ENCODE results near the gene TEN1.

Gene TEN1

DNA sequence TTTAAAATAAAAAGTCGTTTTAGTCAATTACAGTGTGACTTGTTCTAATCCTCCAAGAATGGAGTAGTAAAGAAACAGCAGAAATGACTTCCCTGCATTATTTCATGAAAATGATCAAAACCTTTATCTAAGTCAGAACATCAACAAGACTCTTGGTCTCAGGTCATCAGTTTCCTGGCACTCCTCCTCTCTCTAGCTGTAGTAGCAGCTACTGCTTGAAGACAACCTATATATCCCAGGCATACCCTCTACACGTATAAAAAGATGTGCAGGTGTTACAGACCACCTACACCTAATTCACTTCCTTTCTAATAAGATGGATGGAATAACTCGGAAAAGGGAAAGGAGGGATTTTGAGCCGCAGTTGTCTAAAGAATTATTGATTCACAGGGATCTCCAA lies 36.6 kb upstream of the TEN1 start:
- TF ChIP-seq, protein P1, sequence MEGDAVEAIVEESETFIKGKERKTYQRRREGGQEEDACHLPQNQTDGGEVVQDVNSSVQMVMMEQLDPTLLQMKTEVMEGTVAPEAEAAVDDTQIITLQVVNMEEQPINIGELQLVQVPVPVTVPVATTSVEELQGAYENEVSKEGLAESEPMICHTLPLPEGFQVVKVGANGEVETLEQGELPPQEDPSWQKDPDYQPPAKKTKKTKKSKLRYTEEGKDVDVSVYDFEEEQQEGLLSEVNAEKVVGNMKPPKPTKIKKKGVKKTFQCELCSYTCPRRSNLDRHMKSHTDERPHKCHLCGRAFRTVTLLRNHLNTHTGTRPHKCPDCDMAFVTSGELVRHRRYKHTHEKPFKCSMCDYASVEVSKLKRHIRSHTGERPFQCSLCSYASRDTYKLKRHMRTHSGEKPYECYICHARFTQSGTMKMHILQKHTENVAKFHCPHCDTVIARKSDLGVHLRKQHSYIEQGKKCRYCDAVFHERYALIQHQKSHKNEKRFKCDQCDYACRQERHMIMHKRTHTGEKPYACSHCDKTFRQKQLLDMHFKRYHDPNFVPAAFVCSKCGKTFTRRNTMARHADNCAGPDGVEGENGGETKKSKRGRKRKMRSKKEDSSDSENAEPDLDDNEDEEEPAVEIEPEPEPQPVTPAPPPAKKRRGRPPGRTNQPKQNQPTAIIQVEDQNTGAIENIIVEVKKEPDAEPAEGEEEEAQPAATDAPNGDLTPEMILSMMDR (IDR thresholded peaks at IDR 0.05; ENCODE audit: extremely low read depth, missing control alignments), result no peak
- DNase-seq (ENCODE audit: low spot score), result no peak

DNA sequence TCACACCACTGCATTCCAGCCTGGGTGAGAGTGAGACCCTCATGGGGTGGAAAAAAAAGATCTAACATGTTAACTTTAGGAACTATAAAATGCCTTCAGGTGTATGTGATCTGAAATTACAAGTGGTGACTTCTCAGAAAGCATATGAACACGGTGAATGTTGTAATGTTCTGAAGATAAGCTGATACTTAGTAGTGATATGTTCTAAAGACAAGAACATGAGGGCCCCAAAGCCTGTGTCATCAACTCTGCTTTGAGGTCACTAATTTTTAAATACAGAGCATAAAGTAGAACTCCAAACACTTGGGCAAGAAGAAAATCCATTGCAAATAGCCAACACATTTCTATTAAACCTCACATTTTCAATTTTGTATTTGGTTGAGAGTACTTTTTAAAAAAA lies 35.5 kb upstream of the TEN1 start:
- DNase-seq (ENCODE audit: low spot score), result no peak
- TF ChIP-seq, protein P1 (IDR thresholded peaks at IDR 0.05; ENCODE audit: extremely low read depth, missing control alignments), result no peak

DNA sequence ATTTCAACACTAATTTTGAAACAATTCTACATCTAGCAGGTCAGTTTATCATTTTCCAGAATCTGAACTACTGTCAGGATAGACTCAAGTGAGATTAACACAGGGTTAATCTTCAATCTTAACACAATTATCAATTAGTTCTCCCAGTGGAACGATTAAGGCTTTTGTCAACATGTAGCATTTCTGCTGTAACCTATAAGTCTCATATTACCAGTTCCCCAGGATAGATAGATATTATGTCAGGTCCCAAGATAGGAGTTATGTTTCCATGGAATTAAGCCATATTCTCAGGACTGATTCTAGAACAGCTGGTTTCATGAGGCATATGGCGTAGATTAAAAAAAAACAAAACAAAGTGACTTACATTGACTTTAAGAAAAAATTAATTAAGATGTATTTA lies 33.8 kb upstream of the TEN1 start:
- DNase-seq (ENCODE audit: low spot score), result no peak
- TF ChIP-seq, protein P1 (IDR thresholded peaks at IDR 0.05; ENCODE audit: extremely low read depth, missing control alignments), result no peak

DNA sequence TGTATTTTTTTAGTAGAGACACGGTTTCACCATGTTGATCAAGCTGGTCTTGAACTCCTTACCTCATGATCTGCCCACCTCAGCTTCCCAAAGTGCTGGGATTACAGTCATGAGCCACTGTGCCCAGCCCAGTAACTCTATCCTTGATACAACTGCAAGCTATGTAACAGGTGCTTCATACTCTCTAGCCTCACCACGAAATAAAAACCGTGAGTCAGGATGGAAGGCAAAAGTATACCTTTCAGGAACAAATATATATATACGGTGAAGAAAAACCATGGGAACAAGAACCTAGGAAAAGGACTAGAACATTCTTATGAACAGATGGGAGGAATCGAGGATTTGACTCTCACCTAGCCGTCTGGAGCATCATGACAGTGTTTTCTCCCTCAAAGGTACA lies 28.6 kb upstream of the TEN1 start:
- TF ChIP-seq, protein P1 (IDR thresholded peaks at IDR 0.05; ENCODE audit: extremely low read depth, missing control alignments), result no peak
- no peak for DNase-seq (ENCODE audit: low spot score)

DNA sequence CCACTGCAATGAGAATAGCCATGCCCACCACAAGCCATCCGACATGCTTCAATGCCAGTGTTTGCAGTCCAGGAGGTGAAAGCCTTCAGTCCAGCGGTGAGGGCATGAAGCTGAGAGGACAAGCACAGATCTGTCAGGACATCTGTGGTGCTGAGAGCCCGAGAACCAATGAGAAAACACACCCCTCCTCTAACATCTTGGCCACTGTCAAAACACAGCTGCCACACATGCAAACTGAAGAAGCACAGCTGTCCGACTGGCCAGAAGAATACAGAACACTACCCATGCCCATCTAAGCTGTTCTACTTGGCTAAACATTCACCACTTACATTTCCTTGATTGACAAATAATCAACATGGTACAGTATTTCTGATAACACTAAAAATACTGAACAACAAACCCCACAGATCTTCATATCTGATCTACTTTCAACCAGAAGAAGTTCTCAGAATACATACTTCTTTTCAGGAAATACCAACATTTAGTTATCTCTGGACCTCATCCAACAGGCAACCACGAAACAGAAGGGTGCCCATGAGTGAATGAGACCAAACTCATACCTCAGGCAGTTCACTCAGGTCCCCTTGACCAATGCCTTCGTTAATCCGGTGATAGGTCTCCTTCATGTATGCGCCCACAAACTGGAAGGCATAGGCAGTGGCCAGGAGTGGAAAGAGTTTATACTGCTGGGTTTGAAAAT lies 28.0 kb upstream of the TEN1 start:
- no peak for DNase-seq (ENCODE audit: low spot score)
- TF ChIP-seq, protein P1 (IDR thresholded peaks at IDR 0.05; ENCODE audit: extremely low read depth, missing control alignments), result no peak

DNA sequence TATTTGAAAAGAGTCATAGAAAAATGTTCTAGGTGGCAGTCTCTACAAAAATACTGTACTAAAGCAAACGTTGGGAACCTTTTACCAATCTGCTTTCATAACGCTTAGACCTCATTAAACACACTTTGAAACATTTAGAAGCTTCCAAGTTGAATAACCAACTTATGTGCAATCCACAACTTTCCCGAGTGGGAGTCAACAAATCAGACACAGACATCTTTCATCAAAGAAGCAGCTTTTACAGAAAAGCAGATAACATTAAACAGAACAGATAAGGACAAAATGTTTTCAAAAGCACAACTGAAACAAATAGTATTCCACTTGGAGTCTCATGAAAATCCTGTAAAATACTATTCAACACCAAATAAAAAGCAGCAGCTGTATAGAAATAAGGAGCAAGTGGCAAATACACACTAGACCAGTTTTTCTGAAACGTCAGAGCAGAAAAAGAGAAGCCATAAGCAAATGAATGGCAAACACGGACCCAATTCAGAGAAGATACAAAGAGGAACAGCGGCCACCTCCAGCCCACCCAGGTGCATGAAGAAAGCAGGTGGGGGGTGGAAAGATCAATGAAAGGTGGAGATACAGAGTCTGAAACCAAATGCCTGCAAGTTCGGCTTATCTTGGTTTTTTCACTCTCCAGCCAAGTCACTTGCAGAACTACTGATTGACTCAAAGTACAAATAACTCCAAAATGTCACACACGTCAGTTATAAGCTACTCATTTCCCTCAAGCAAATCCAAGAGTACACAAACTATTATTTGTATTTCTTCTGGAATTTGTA lies 19.8 kb upstream of the TEN1 start:
- DNase-seq (ENCODE audit: low spot score), result no peak
- TF ChIP-seq, protein P1 (IDR thresholded peaks at IDR 0.05; ENCODE audit: extremely low read depth, missing control alignments), result no peak

DNA sequence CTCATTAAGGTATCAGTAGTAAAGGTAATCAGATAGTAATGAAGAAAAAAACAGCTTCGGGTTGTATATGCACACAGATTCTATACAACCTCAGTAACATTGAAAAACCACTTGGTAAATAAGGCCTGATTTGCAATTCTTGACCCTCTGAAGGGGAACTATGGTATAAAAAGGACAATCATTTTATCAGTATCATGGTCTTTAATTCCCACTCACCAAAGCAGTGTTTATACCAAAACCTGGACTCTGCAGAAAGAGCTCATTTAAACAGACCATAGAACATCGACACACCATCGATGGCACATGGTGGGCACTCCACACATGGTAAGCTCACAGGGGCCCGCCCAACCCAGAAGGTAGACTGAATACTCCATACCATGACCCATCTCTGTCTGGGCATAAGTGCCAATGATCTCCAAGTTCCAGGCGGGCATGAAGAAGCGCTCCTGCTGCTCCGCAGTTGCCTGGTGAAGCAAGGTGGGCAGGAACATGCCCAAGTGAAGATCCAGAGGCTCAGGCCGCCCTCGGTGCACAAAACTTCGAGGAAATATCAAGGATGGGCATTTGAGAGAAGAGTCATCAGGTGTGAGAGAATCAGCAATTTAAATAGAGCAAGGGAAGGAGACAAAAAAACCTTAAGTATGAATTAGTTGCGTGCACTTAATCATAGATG lies 19.1 kb upstream of the TEN1 start:
- TF ChIP-seq, protein P1 (IDR thresholded peaks at IDR 0.05; ENCODE audit: extremely low read depth, missing control alignments), result no peak
- DNase-seq (ENCODE audit: low spot score), result no peak

Measured in GM20000 (cell line).